Activated naive CD4-positive, alpha-beta T cell treated with anti-CD3 and anti-CD28 coated beads, Interleukin-2, amount 50 U/mL, for 16 hours (primary cell): ENCODE data around the gene ANXA11.
"Not testable (repeated sequence)": the region's sequence is repeated elsewhere in the genome, so short reads cannot be mapped to it uniquely, and the experiment has no call there.

Experiments
- DNase-seq: peaks from one replicate; pipeline ENCODE4 v3.0.0-alpha.2; 2020

Gene ANXA11

DNA sequence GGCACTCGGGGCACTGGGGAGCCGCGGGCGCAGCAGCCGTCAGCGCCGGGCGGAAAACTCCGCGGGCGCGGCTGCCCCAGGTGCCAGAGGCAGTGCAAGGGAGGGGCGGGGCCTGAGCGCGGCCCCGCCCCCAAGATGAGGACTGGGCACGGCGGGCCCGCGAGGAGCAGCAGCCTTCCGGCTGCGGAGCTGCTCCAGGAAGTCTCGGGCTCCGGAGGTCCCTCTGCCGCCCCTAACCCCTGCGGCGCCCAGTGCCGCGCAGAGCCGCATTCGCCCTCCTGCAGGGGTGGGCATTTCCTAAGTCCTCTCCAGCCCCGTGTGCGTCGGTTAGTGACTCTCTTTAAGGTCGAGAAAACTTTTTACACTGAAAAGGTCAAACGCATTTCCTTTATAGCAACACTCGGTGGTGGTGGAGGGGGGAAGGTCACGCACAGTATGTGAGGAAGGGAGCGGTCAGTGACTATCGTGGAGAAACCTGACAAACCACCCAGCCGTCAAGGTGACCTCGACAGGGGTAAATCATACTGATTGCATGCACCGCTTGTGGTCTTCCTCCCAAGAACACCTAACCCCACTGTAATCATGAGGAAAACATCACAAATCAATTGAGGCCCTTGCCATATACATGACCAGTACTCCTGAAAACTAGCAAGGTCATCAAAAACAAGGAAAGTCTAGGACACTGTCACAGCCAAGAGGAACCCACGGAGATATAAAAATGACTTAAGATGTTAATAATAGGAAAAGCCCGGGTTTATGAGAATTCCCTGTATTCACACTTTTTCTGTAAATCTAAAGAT lies at the start of gene ANXA11:
ANXA11 (minus strand) TSS at position 61 of the 800 bp plus-strand sequence. CDS start 32,676 bp downstream, outside the sequence.
- DNase-seq, result peak; percentile 86

DNA sequence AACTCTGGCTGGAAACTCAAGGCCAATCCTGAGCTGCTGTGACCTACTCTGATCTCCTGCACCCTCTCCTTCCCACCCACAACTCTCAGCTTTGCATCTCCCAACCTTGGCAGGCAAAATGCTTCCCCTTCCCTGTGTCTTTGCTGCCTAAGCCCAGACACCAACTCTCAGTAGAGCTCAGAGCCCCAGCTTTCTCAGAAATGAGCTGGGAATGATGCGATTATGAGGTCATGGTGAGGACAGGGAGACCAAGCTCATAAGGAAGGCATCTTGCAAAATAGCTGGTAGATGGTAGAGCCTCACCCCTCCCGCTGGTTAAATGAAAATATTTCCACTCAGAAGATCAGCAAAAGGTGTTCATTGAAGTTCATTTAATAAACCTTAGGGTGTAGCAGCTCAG lies 49.4 kb upstream of the ANXA11 start:
- DNase-seq, result not testable (repeated sequence)

DNA sequence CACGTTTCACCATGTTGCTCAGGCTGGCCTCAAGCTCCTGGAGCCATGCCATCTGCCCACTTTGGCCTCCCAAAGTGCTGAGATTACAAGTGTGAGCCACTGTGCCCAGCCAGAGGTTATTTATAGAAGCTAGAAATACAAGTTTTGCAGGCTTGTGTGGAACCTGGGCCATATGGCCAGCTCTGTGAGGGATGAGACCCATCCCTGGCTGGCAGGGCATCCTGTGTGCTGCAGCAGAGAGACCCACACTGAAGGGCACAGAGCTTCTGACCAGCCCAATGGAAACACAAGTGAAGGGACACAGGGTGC lies 48.6 kb upstream of the ANXA11 start:
- not testable (repeated sequence) for DNase-seq

DNA sequence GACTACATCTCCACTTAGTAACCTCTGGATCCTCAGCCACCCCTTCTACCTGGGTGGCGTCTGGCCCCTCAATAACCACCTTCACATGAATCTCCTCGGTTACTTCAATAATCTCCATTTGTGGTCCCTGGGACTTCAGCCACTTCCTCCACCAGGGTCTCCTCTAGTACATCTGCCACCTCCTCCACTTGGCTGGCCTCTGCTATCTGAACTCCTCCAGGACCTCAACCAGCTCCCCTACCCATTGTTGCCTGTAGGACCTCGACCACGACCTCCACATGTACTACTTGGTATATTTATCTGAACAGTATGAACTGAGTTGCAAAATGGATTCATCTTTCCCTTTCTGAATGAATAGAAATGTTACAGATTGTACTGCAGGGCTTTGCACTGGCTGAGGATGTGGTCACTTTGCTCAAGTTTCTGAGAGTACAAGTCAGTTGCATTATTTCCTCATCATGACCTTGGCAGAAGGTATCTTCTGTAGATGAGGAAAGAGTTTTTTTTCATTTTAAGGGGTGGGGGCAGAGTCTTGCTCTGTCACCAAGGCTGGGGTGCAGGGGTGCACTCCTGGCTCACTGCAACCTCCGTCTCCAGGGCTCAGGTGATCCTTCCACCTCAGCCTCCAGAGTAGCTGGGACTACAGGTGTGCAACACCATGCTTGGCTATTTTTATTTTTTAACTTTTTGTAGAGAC lies 48.1 kb upstream of the ANXA11 start:
- no peak for DNase-seq

DNA sequence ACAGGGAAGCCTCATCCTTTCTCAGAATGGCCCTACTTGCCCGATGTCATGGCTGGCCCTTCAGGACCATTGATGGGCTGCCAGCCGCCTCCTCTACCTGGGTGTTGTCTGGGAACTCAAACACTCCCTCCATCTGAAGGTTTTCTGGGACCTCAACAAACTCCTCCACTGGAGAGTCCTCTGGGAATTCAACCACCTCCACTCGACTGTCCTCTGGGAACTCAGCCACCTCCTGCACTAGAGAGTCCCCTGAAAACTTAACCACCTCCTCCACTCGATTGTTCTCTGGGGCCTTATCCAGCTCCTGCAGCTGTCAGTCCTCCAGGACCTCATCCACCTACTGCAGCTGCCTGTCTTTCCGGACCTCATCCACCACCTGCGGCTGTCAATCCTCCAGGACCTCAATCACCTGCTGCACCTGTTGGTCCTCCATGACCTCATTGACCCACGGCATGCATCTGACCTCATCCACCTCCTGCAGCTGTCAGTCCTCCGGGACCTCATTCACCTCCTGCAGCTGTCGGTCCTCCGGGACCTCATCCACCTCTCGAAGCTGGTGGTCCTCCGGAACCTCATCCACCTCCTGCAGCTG lies 47.1 kb upstream of the ANXA11 start:
- DNase-seq, result no peak

DNA sequence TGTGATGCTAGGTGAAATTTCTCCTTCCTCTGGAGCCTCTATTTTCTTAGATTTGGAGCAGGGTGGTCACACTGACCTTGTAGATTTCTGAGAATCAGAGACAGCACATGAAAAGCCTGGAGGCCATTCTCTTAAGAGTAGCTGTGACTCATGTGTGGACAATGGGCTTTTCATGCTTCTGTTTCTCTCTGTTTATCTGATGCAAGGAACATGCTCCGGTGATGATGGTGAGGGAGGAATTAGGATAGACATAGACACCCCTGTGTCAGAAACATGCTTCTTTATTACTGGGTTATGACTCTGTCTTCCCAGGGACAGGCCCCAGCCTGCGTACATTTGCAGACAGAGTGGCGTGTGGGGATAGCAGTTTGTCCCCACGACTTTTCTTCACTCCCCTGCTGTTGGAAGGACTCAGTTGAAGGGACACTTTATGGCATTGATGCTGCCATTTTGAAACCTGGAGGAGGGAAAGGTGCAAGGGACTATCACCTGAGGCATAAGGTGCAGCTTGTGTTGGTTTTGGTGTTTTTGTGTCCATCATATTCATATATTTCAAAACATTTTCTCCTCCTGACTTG lies 46.5 kb upstream of the ANXA11 start:
- DNase-seq, result not testable (repeated sequence)

DNA sequence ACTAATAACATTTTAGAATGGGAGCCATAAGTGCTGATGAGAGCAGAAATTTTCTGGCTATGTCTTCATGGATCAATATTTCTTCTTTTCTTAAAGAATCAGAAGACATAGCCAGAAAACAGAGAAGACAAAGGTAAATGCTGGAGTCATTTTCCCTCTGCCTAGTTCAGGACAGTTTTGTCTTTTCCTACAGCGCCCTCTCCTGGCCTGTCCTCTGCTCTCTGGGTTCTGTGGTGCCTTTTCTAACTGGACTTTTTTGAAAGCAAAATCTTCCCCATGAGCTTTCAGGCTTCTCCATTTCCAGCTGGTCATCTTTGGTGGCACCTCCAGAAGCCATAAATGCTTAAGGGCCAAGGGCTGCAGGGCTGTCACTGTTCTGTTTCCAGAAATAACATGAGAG lies 45.1 kb upstream of the ANXA11 start:
- not testable (repeated sequence) for DNase-seq

DNA sequence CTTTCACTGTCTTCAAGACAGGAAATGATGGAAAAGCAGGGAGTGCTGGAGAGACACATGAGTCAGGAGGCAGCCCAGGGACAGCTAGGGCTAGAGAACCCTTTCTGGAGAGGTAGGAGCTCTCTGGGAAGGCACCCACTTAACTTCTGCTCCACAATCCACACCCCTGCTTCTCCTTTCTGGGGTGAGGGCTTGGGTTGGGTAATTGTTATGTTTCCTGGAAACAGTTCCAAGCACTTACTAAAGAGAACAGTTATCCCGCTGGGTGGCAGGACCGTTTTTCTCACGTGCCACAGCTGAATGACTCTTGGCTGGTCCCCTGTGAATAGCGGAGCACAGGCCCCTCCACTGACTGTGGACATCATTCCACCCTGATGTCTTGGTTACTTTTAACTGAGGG lies 44.6 kb upstream of the ANXA11 start:
- not testable (repeated sequence) for DNase-seq

DNA sequence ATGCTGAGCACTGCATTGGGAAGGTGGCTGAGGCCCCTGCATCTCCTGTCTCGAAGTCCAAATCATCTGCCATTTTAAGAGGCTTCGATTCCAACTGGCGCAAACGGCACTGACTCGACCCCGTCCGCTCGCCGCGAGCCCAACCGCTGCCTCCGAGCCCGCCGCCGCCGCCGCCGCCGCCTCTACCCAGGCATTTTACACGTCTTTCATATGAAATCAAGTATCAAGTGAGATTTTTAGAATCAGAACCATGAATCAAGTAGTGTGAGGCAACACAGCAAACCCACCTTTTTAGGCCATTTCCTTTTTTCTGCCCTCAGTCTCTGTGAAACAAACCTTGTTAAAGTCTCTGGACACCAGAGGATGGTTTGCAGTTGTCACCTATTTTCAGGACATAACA lies 42.3 kb upstream of the ANXA11 start:
- DNase-seq, result not testable (repeated sequence)

DNA sequence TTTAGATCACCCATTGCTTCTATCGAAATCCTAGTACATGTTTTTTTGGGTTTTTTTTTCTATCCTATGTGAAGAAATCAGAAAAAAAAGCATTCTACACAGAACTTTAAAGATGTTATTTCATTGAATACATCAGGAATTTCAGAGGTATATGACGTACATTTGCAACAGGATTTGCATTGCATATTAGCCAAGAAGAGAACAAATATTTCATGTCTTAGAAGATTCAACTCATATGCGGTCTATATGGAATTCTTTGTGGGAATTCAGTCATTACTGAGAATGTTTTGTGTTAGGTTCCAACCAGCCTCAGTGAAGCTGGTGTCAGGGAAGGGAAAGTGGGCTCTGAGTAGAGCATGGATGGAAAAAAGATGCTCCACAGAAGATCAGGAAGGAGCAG lies 39.0 kb upstream of the ANXA11 start:
- DNase-seq, result not testable (repeated sequence)

DNA sequence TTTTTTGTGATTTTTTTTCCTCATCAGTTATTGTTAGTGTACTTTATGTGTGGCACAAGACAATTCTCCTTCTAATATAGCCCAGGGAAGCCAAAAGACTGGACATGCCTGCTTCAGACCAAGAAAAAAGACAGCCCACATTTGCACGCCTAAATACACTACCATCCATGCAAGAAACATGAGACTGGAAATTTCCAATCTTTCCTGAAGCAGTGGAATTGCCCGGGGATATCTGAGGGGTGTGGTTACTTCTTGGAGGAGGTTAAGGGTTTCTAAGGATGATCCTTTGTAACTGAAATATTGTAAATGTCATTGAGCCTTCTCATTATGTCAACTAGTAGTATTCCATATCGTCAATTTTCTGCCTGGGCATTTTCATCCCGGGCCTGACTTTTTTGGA lies 37.0 kb upstream of the ANXA11 start:
- not testable (repeated sequence) for DNase-seq

DNA sequence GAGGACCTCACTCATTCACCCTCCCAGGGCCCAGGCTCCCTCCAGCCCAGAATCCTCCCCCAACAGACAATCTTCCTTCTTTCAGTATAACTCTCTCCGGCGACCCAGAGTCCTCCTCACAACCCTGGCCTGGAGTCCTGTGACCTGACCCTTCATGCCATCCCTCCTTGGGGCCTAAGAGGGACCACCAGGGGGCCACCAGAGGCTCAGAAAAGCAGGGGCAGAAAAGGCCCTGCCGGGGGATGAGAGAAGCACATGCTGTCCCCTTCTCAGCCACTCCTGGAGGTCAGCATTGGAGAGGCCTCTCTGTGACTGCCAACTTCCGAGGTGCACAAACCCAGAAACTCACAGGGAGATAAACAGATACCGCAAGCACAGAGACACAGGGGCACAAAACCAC lies 31.1 kb upstream of the ANXA11 start:
- not testable (repeated sequence) for DNase-seq

DNA sequence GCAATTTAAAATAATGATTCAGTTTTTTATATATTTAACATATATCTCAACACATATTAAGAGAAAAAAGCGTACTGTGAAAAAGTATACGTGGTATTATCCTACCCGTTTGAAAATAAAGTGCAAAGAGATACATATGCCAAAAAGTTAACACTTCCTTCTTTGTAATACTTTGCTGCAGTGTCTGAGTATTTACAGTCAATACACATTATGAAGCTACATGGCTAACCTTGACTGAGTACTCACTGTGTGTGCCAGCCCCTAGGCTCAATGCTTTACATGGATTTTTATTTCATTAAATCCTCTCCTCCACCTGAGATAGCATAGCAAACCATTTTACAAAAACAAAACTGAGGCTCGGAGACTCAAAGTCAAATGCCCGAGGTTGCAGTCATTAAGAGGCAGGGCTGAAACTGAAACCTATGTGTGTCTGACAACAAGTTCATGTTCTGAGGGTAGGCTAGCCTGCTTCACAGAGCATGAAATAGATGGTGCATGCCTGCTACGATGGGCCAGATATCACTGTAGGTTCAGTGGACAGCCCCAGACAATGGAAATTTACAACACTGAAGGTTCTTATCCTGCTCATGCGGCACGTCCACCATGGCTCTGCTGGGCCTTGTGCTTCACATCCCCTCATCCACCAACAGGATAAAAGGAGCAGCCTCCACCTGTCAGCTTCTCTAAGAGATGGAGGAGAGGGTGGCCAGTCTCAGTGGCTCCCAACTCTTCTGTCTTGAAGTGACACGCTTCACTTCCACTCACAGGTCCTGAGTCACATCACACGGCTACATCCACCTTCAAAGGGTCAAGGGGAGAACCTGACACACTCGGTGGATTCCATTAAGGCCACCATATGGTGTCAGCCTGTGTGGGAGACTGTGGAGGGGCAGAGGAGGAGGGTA lies 29.2 kb upstream of the ANXA11 start:
- not testable (repeated sequence) for DNase-seq

DNA sequence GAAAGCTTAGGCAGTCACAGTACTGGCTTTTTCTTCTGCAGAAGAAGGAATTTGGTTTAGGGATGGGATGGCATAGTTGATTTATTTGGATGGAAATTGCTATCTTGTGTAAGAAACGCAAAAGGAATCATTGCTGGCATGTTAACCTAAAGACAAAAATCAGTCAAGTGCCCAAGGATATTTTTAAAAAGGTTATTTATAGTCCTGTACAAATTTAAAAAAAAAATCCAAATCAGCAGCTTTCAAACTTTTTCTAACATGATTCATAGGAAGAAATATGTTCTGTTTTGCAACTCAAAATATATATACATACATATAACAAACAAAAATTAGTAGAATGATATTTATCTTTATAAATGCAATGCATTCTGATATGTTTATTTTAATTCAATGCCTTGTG lies 28.5 kb upstream of the ANXA11 start:
- DNase-seq, result not testable (repeated sequence)

DNA sequence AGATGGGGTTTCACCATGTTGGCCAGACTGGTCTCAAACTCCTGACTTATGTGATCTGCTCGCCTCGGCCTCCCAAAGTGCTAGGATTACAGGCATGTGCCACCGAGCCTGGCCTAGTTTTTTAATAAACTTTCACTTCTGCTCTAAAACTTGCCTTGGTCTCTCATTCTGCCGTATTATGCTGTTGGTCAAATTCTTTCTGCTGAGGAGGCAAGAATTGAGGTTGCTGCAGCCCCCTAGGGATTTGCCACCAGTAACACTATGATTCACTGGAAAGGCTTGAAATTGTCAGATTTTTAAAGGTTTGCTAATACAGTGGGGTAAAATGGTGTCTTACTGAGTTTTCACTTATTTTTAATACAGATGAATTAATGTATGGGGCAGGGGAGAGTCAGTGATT lies 21.4 kb upstream of the ANXA11 start:
- DNase-seq, result not testable (repeated sequence)

DNA sequence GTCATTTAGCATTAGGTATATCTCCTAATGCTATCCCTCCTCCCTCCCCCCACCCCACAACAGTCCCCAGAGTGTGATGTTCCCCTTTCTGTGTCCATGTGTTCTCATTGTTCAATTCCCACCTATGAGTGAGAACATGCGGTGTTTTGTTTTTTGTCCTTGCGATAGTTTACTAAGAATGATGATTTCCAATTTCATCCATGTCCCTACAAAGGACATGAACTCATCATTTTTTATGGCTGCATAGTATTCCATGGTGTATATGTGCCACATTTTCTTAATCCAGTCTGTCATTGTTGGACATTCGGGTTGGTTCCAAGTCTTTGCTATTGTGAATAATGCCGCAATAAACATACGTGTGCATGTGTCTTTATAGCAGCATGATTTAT lies 17.7 kb upstream of the ANXA11 start:
- not testable (repeated sequence) for DNase-seq

DNA sequence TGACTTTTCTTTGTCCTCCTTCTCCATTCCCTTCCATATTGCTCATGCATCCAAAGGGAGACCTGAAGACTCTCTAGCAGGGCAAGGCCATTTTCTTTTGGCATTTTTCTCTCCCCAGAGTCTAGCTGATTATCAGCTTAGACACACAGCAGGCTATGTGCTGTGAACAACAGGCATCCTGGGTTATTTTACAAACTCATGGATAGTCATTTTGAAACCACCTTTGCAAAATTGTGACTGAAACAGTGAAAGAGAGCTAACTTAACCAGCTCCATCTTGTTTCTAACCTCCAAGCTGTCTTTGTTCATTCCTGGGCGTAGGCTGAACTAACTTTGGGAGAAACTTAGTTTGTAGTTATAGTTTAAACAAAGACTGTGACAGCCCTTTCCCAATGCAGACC lies 13.5 kb upstream of the ANXA11 start:
- DNase-seq, result not testable (repeated sequence)

DNA sequence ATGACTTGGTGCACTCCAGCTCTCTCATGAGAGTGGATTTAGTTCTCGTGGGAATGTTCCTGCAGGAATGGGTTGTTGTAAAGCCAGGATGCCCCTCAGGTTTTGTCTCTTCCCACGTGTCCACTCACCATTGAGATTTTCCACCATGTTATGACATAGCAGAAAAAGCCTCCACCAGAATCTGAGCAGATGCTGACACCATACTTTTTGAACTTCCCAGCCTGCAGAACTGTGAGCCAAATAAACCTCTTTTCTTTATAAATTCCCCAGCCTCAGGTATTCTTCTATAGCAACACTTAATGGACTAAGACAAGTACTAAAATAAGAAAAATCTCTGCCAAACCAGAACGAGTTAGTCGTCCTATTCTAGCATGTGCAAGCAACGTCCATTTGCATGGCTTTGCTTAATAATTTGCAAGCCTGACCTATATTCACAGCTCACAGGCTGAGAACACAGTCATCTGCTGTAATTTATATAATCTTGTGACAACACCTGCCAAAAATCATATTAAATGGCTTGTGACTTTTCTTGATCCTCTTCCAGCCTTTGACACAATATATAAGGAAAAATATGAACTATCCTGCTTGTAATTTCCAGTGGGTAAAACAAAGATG lies 9.1 kb upstream of the ANXA11 start:
- not testable (repeated sequence) for DNase-seq

DNA sequence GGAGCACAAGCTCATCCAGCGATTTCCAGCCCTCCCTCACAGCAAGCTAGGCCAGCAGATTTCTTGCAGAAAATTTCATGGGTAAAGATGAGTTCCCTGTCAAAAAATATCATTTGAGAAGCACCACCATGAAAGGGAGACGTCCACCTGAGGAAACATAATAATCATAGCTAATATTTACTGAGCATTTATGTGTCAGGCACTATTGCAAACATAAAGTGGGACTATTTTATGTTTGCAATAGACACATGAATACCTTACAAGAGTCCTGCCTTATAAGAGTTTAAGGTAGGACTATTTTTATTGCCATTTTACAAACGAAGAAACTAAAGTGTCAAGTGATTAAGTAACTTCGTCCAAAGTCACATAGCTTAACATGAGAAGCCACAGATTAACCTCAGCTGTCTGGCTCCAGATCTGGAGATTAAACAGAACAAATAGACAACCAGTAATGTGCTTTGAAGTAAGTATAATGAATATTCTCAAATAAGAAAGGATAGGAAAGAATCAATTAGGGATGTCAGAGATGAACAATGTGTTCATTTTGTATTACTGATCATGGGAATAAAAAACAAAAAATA lies 7.3 kb upstream of the ANXA11 start:
- DNase-seq, result not testable (repeated sequence)

DNA sequence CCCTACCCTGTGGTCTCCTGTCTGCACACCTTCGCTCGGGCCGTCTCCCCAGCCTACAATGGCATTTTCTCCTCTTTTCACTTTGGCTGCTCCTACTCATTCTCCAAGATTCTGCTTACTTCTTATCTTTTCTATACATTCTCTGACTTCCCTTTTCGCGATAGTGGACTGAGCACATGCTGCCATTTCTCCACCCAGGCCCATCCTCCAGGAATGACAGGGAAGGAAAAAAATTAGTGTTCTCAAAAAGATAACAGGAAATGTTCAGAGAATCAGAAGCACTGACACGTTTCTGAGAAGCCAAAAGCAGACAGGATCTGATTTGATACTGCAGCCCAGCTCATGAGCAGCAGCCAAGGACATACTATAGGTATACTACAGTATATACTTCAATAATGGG lies 6.4 kb upstream of the ANXA11 start:
- no peak for DNase-seq

DNA sequence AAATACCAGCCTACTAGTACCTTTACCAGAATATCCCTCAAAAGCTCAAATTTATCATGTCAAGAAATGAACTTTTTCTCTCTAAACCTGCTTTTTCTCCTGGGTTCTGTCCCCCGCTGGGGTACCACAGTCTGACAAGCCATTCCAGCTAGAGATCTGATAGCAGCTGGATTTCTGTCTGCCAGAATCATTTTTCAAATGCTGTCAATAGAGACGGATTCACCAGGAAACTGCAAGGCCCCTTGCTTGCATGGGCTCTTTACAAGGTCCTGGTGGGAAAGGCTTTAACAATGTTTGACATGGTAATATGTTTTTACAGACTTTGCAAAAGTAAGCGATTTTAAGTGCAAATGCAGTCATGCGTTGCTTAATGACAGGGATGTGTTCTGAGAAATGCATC lies 4.9 kb upstream of the ANXA11 start:
- no peak for DNase-seq
